OCI-LY1 (cell line): ENCODE results near the gene DOCK10.

ENCODE experiments used
- EZH2 ChIP-seq: fragments of 200-600 bp; sonication (generic), shearing (Covaris generic); IDR thresholded peaks from 2 replicates; pipeline ENCODE4 v1.8.0; 2017; ENCODE audit warnings: borderline replicate concordance, mixed run types, mild to moderate bottlenecking, antibody characterized with exemption, low read length, moderate library complexity, mixed read lengths
- TF ChIP-seq, protein P1 (sequence below): fragments of 200-600 bp; sonication (generic), shearing (Covaris generic); IDR thresholded peaks from 2 replicates; pipeline ENCODE4 v1.5.1; 2017; ENCODE audit warnings: mild to moderate bottlenecking, antibody characterized with exemption, low read length, moderate library complexity, mixed read lengths

- TF ChIP-seq, protein P1, sequence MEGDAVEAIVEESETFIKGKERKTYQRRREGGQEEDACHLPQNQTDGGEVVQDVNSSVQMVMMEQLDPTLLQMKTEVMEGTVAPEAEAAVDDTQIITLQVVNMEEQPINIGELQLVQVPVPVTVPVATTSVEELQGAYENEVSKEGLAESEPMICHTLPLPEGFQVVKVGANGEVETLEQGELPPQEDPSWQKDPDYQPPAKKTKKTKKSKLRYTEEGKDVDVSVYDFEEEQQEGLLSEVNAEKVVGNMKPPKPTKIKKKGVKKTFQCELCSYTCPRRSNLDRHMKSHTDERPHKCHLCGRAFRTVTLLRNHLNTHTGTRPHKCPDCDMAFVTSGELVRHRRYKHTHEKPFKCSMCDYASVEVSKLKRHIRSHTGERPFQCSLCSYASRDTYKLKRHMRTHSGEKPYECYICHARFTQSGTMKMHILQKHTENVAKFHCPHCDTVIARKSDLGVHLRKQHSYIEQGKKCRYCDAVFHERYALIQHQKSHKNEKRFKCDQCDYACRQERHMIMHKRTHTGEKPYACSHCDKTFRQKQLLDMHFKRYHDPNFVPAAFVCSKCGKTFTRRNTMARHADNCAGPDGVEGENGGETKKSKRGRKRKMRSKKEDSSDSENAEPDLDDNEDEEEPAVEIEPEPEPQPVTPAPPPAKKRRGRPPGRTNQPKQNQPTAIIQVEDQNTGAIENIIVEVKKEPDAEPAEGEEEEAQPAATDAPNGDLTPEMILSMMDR: no peak
- no peak for TF ChIP-seq EZH2
These were observed 101.7 kb downstream of the DOCK10 start for GRCh38 chr2:224940618-224941017.
